Smooth muscle cell (in vitro differentiated cells): Measurements from ENCODE around the gene PIK3R4. TPM values are rescaled to one million over a fixed set of nuclear protein-coding genes. Genes with fewer than 3 reads are reported as not detected.

ENCODE experiments used
- DNase-seq: peaks from one replicate; lab custom pipeline; 2025; ENCODE audit not compliant: unreplicated experiment; lab: John Stamatoyannopoulos, UW
- H2AFZ ChIP-seq: fragments of 200-600 bp; sonication (generic); 2 replicates; pipeline ENCODE4 v1.6.0; 2016; ENCODE audit warnings: antibody characterized with exemption, low read depth, mild to moderate bottlenecking
- H3F3A ChIP-seq: fragments of 200-600 bp; sonication (generic); 2 replicates; pipeline ENCODE4 v1.6.0; 2017; ENCODE audit warnings: antibody characterized with exemption, low read depth
- H3K27ac ChIP-seq: fragments of 200-600 bp; sonication (generic); 2 replicates; pipeline ENCODE4 v1.5.1; 2016; ENCODE audit warnings: low read depth, mild to moderate bottlenecking
- H3K27me3 ChIP-seq: fragments of 200-600 bp; sonication (generic); 2 replicates; pipeline ENCODE4 v1.6.1; 2016; ENCODE audit warnings: low read depth, mild to moderate bottlenecking
- H3K36me3 ChIP-seq: fragments of 200-600 bp; sonication (generic); 2 replicates; pipeline ENCODE4 v1.5.1; 2016; ENCODE audit warnings: low read depth
- H3K4me1 ChIP-seq: fragments of 200-600 bp; sonication (generic); 2 replicates; pipeline ENCODE4 v1.5.1; 2016; ENCODE audit warnings: low read depth
- H3K4me2 ChIP-seq: fragments of 200-600 bp; sonication (generic); 2 replicates; pipeline ENCODE4 v1.6.0; 2016; ENCODE audit warnings: mild to moderate bottlenecking
- H3K4me3 ChIP-seq: fragments of 200-600 bp; sonication (generic); 2 replicates; pipeline ENCODE4 v1.5.1; 2016; ENCODE audit warnings: mild to moderate bottlenecking
- H3K79me2 ChIP-seq: fragments of 200-600 bp; sonication (generic); 2 replicates; pipeline ENCODE4 v1.6.0; 2016; ENCODE audit warnings: low read depth, mild to moderate bottlenecking
- H3K9ac ChIP-seq: fragments of 200-600 bp; sonication (generic); 2 replicates; pipeline ENCODE4 v1.6.0; 2016; ENCODE audit warnings: low read depth
- H3K9me3 ChIP-seq: fragments of 200-600 bp; sonication (generic); replicated peaks from 2 replicates; pipeline ENCODE4 v1.5.1; 2016; ENCODE audit warnings: low read depth
- H4K20me1 ChIP-seq: fragments of 200-600 bp; sonication (generic); 2 replicates; pipeline ENCODE4 v1.6.0; 2016; ENCODE audit warnings: low read depth
- WGBS: methylation state at CpG from one replicate; pipeline ENCODE4 v1.1.7; 2016; ENCODE audit warnings: low lambda C conversion rate; 5-methylcytosine and 5-hydroxymethylcytosine counted together
- polyA plus RNA-seq: library from polyadenylated mRNA; unstranded; fragments of >200 nt; fragmentation: Nextera tagmentation; extraction: Ambion mirVana; gene quantifications from 2 replicates; pipeline ENCODE4 v1.2.1, GENCODE V29; 2016
- total RNA-seq: library from RNA; depleted of rRNA; stranded (reverse); fragments of >200 nt; gene quantifications from 2 replicates; pipeline ENCODE4 v1.2.3, GENCODE V29; 2014
- TF ChIP-seq, protein P1 (sequence below): fragments of 200-600 bp; sonication (generic); IDR thresholded peaks from 2 replicates; pipeline ENCODE4 v1.5.1; 2017; ENCODE audit warnings: borderline replicate concordance, mild to moderate bottlenecking, antibody characterized with exemption; ENCODE audit not compliant: insufficient read depth, poor library complexity, severe bottlenecking

PIK3R4 gene
- total and polyA plus RNA-seq, 2 experiments from 2014 or later, result 18.3 to 46.4 TPM

- Histone ChIP-seq H2AFZ (no peak overlapping the region), H4K20me1 (no peaks in the 10 kb centered on the region), H3K36me3 (peaks cover 6% of the 10 kb centered on the region), H3K9ac (no peak overlapping the region), H3K4me2 (no peak overlapping the region), H3K79me2 (no peaks in the 10 kb centered on the region), H3K4me1 (no peaks in the 10 kb centered on the region), H3K9me3 (no peaks in the 10 kb centered on the region), H3K27me3 (no peaks in the 10 kb centered on the region), H3K4me3 (no peak overlapping the region), H3K27ac (no peak overlapping the region), H3F3A (no peaks in the 10 kb centered on the region)
- 98% methylated on average over 2 of the region's 2 CpGs for WGBS
- TF ChIP-seq, protein P1, sequence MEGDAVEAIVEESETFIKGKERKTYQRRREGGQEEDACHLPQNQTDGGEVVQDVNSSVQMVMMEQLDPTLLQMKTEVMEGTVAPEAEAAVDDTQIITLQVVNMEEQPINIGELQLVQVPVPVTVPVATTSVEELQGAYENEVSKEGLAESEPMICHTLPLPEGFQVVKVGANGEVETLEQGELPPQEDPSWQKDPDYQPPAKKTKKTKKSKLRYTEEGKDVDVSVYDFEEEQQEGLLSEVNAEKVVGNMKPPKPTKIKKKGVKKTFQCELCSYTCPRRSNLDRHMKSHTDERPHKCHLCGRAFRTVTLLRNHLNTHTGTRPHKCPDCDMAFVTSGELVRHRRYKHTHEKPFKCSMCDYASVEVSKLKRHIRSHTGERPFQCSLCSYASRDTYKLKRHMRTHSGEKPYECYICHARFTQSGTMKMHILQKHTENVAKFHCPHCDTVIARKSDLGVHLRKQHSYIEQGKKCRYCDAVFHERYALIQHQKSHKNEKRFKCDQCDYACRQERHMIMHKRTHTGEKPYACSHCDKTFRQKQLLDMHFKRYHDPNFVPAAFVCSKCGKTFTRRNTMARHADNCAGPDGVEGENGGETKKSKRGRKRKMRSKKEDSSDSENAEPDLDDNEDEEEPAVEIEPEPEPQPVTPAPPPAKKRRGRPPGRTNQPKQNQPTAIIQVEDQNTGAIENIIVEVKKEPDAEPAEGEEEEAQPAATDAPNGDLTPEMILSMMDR, result no peak
- no peak for DNase-seq
These were observed 53.3 kb downstream of the PIK3R4 start for GRCh38 chr3:130693314-130693713.

- Histone ChIP-seq H4K20me1 (no peaks in the 10 kb centered on the region), H3F3A (no peaks in the 10 kb centered on the region), H3K4me3 (no peak overlapping the region), H3K27me3 (no peaks in the 10 kb centered on the region), H3K9ac (no peak overlapping the region), H3K36me3 (peaks cover 6% of the 10 kb centered on the region), H3K9me3 (no peaks in the 10 kb centered on the region), H3K4me1 (no peaks in the 10 kb centered on the region), H3K27ac (no peak overlapping the region), H3K4me2 (no peak overlapping the region), H2AFZ (no peak overlapping the region), H3K79me2 (no peaks in the 10 kb centered on the region)
- 87% methylated on average over 1 of the region's 1 CpG for WGBS
- DNase-seq, result no peak
- TF ChIP-seq, protein P1, result no peak
These were observed 54.2 kb downstream of the PIK3R4 start for GRCh38 chr3:130692455-130692854.

DNA sequence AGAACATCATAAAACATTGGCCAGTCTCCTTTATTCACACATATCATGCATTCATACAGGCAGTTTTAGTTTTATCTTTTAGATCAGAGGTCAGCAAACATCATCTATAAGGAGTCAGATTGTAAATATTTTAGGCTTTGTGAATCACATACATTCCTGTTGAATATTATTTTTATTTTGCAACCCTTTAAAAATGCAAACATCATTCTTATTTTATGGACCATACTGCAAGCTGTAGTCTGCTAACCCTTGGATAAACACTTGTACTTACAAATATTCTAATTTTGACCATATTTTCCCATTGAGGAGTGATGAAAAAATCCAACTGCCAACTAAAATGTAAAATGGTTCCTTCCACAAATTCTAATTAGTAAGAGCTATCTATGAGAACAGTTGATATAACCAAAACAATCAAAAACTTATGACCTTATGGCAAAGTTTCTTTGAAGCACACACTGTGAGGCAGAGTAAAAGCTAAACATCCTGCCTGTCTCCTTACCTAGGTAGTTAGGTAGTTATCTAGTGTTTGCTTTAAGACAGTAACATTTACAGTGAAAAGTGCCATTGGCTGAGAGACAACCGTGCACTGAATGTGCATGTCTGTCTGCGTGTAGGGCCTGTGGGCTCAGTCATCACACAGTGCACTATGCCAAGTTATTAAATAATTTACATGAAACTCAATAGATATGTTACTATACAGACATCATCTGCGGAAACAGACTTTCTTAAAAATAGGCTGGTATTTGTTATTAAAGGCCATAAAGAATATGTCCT is 57.7 kb downstream of the PIK3R4 start:
- H3F3A ChIP-seq, result no peaks in the 10 kb centered on the region
- no peak overlapping the region for H3K27ac ChIP-seq
- no peaks in the 10 kb centered on the region for H3K79me2 ChIP-seq
- H3K4me2 ChIP-seq, result no peak overlapping the region
- TF ChIP-seq, protein P1, result no peak
- no peaks in the 10 kb centered on the region for H3K27me3 ChIP-seq
- no peak overlapping the region for H3K9ac ChIP-seq
- H3K4me3 ChIP-seq, result no peak overlapping the region
- H4K20me1 ChIP-seq, result no peaks in the 10 kb centered on the region
- WGBS, result 99% methylated on average over 3 of the region's 3 CpGs
- H2AFZ ChIP-seq, result no peak overlapping the region
- H3K4me1 ChIP-seq, result no peaks in the 10 kb centered on the region
- no peaks in the 10 kb centered on the region for H3K36me3 ChIP-seq
- H3K9me3 ChIP-seq, result no peaks in the 10 kb centered on the region
- DNase-seq, result no peak

DNA sequence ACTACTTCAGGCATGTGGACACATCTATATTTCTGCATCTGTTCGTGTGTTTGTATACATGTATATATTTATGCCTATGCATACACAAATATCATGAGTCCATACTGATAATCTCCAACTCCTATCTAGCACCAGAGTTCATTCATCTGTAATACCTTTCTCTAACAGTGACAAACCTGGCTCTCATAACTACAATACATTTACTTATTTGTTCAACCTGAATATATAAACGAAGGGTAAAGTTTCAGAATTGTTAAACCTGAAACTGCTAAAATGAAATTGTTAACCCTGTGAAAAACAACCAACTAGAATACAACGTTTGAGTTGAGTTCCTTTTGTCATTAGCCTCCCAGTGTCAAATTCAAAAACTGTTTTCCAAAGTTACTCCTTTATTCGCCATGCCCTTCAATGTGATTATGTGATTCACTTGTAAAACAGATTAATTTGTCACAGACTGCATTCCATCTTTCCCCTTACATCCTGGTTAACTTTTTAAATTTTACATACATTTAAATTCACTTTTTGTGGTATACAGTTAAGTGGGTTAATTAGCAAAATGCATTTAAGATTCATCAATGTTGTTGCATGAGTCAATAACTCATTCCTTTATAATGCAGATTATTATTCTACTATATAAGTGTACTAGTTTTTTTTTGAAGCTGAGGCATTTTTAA is 58.5 kb downstream of the PIK3R4 start:
- Histone ChIP-seq H2AFZ (no peak overlapping the region), H4K20me1 (no peaks in the 10 kb centered on the region), H3K9me3 (no peaks in the 10 kb centered on the region), H3F3A (no peaks in the 10 kb centered on the region), H3K36me3 (no peaks in the 10 kb centered on the region), H3K27me3 (no peaks in the 10 kb centered on the region), H3K4me1 (no peaks in the 10 kb centered on the region), H3K27ac (no peak overlapping the region), H3K79me2 (no peaks in the 10 kb centered on the region), H3K4me3 (no peak overlapping the region), H3K9ac (no peak overlapping the region), H3K4me2 (no peak overlapping the region)
- TF ChIP-seq, protein P1, result no peak
- WGBS, result 91% methylated on average over 4 of the region's 4 CpGs
- DNase-seq, result no peak
